ENCODE measurements around the gene RMND5B.
A peak's percentile ranks its signal among the peaks of the same experiment; 100 is the strongest.
"Not testable (repeated sequence)": the region's sequence is repeated elsewhere in the genome, so short reads cannot be mapped to it uniquely, and the experiment has no call there.

The RMND5B gene, protein sequence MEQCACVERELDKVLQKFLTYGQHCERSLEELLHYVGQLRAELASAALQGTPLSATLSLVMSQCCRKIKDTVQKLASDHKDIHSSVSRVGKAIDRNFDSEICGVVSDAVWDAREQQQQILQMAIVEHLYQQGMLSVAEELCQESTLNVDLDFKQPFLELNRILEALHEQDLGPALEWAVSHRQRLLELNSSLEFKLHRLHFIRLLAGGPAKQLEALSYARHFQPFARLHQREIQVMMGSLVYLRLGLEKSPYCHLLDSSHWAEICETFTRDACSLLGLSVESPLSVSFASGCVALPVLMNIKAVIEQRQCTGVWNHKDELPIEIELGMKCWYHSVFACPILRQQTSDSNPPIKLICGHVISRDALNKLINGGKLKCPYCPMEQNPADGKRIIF

GRCh38 chr5:178130576-178131445 lies at the start of gene RMND5B:
RMND5B (plus strand) TSS chr5:178131014; CDS start chr5:178138120, 7,106 bp downstream.
- DNase-seq: peak; percentile 29 to 74

GRCh38 chr5:178081571-178082243 lies 49.1 kb upstream of the RMND5B start:
- DNase-seq: no peak

- no peak for DNase-seq
These were observed 46.9 kb upstream of the RMND5B start for GRCh38 chr5:178083922-178084321.

GRCh38 chr5:178085316-178085715 lies 45.5 kb upstream of the RMND5B start:
- DNase-seq: no peak

DNA sequence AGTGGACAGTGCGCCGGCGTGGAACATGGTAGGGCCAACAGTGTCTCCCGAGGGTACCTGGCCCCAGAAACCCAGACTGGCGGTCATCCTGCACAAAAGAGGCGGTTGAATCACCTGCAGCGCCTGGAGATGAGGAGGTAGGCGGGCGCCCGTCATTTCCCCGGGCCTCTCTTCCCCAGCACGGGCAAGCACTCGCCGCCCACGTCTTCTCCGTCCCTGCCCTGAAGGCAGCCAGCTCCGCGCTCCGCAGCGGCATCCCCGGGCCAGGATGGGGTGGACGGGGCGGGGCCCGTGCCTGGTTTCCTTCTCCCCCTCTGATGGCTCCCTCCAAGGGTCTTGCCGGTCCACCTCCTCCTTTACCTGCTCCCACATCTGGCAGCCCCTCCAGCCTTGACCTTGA lies 44.5 kb upstream of the RMND5B start:
- DNase-seq: no peak

- DNase-seq: not testable (repeated sequence)
These were observed 43.6 kb upstream of the RMND5B start for GRCh38 chr5:178087199-178087598.

DNA sequence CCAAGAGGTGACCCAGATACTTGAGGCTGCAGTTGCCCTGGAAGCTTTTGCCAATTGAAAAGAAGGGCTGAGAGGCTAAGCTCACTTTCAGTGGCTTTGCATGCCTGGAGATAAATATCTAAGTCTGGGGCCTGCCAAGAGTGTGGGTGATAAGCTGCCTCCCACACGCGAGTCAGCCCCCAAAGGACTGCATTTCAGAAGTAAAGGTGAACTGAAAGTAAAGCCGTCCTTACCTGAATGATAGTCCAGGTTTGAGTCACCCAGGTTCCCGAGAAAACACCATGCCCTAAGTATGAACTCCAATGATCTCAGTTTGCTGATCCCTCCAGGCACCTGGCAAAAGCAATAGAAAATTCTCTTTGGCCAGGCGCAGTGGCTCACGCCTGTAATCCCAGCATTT lies 40.0 kb upstream of the RMND5B start:
- no peak for DNase-seq

DNA sequence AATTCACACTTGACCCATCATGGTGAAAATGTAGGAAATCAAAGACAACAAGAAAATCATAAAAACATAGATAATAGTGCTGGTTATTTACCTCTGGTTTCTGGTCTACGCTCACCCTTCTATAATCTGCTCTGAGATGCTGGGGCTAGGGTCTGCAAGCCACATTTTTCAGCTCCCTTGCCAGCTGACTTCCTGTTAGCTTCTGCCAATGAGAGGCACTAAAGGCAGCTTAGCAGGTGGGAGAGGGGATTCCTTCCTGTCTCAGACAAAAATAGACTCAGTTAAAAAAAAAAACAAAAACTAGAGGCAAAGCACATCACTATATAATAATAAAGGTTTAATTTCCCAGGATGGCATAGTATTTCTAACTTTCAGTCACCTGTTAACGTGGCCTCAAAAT lies 37.7 kb upstream of the RMND5B start:
- DNase-seq: no peak

GRCh38 chr5:178094345-178094744 lies 36.5 kb upstream of the RMND5B start:
- DNase-seq: no peak

- no peak for DNase-seq
These were observed 32.1 kb upstream of the RMND5B start for GRCh38 chr5:178098685-178099084.

- DNase-seq: no peak
These were observed 27.2 kb upstream of the RMND5B start for GRCh38 chr5:178103612-178104011.

DNA sequence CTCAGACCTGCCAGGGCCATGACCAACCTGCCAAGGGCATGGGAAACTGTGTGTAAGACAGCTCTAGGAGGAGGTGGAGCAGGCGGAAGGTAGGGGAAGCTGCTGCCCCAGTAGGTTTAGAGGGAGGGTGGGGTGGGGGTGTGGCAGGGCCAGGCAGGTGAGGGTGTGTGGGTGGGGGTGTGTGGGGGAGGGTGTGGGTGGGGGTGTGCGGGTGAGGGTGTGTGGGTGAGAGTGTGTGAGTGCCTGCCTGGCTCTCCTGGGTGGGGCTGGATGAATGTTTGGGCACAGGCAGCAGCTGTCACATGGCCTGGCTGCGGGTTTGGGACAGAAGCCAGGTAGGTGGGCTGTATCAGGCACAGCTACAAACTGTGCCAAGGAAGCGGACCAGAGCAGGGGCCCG lies 26.3 kb upstream of the RMND5B start:
- no peak for DNase-seq

GRCh38 chr5:178106086-178106485 lies 24.7 kb upstream of the RMND5B start:
- no peak for DNase-seq

GRCh38 chr5:178106556-178107239 lies 24.1 kb upstream of the RMND5B start:
- no peak for DNase-seq

DNA sequence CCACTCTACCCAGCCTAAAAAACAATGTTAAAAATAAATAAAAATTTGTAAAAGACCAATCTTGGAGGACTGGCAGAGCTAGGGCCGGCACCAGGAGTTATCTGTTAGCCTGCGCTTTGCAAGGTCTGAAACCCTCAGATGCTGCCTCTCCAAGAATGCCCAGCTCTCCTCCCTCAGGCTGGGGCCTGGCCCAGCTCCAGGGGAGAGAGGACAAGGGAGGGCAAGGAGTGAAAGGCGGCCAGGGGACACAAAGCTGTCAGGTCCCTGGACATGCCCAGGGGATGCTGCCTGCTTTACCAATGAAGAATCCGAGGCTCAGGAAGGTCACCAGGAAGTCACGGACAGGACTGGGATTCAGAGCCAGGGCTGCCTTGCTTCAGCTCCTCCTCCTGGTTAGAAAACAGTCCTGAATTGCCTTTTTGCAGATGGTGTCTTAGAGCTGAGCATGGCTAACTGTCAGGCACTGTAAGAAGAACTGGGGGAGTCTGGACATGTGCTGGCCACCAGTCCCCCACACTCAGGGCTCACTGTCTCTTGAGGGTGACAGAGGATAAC lies 23.0 kb upstream of the RMND5B start:
- no peak for DNase-seq

- DNase-seq: no peak
These were observed 22.4 kb upstream of the RMND5B start for GRCh38 chr5:178108446-178108845.

DNA sequence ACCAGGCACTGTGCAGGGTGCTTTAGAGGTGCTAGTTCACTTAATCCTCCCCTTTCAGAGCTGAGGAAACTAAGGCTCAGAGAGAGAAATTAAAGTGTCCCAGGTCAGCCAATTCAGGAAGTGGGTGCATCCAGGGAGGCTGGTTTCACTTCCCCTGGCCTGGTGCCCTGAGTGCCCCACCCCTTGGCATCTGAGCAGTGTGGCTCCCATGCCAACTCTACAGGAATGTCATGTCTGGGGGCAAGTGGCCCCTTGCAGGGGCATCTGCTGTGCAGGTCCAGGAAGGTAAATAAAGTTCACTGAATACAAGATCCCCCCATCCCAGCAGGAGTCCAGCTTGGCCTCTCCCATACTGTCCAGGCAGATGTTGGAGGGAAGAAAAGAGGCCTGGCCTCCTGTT lies 21.8 kb upstream of the RMND5B start:
- DNase-seq: no peak

DNA sequence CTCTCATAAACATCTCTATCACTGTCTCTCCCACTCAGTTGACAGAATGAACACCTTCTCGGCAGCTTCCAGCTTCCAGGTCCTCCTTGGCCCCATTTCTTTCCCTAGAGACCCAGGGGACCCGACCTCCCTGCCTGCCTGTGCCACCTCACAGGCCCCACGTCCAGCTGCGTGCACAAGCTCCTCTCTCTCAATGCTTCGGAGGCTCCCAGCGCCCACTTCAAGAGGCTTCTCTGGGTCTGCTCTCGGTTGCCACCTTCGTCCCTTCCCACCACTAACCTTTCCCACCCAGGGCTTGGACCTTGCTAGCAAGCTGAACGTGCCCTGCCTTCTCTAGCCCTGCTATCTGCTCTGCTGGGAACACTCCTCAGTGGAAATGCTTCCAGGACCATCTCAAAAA lies 20.3 kb upstream of the RMND5B start:
- no peak for DNase-seq

GRCh38 chr5:178111925-178112324 lies 18.9 kb upstream of the RMND5B start:
- no peak for DNase-seq

DNA sequence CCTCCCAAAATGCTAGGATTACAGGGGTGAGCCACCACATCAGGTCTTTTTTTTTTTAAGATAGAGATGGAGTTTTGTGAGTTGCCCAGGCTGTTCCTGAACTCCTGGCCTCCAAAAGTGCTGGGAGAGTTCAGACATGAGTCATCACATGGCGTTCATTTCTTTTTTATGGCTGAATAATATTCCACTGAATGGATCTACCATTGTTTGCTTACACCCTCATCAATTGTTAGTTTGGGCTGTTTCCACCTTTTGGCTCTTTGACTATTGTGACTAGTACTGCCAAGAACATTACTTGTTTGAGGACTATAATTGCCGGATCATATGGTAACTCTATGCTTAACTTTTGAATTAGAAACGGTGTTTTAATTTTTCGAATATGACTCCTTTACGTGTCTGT lies 18.3 kb upstream of the RMND5B start:
- no peak for DNase-seq

- peak; percentile 54 to 75 for DNase-seq
These were observed 17.6 kb upstream of the RMND5B start, which contains the start of gene N4BP3 for GRCh38 chr5:178113141-178113787. N4BP3 (plus strand) TSS chr5:178113532; CDS start chr5:178119584, 6,052 bp downstream.

- DNase-seq: no peak
These were observed 16.9 kb upstream of the RMND5B start for GRCh38 chr5:178113841-178114324.

All from NCI-H1930 (cell line).